ENCODE data around the gene URB1.
A peak's percentile ranks its signal among the peaks of the same experiment; 100 is the strongest.
"Not testable (repeated sequence)": the region's sequence is repeated elsewhere in the genome, so short reads cannot be mapped to it uniquely, and the experiment has no call there.

Gene URB1

GRCh38 chr21:32298148-32298559 lies 94.7 kb downstream of the URB1 start:
- DNase-seq (ENCODE audit: low read depth in 2 of 2), result no peak

- no peak for DNase-seq (ENCODE audit: low read depth in 2 of 2)
Measured at GRCh38 chr21:32297449-32297848, 95.4 kb downstream of the URB1 start.

GRCh38 chr21:32285476-32285875 lies 107.3 kb downstream of the URB1 start:
- no peak for DNase-seq (ENCODE audit: low read depth in 2 of 2)

GRCh38 chr21:32282992-32283391 lies 109.8 kb downstream of the URB1 start:
- no peak for DNase-seq (ENCODE audit: low read depth in 2 of 2)

- DNase-seq (ENCODE audit: low read depth in 2 of 2), result no peak
Measured at GRCh38 chr21:32281531-32281930, 111.3 kb downstream of the URB1 start.

GRCh38 chr21:32279377-32279680 lies 113.5 kb downstream of the URB1 start:
- no peak for DNase-seq (ENCODE audit: low read depth in 2 of 2)

GRCh38 chr21:32278518-32279376 lies 114.1 kb downstream of the URB1 start, which contains the start of gene MIS18A:
TSS of gene MIS18A (minus strand) at chr21:32279049. CDS start at chr21:32279014, 35 bp downstream.
- peak; percentile 98 for DNase-seq (ENCODE audit: low read depth in 2 of 2)

- DNase-seq (ENCODE audit: low read depth in 2 of 2), result no peak
Measured at GRCh38 chr21:32278103-32278502, 114.7 kb downstream of the URB1 start.

GRCh38 chr21:32276671-32277070 lies 116.1 kb downstream of the URB1 start:
- no peak for DNase-seq (ENCODE audit: low read depth in 2 of 2)

- DNase-seq (ENCODE audit: low read depth in 2 of 2), result no peak
Measured at GRCh38 chr21:32270748-32271147, 122.1 kb downstream of the URB1 start.

GRCh38 chr21:32265321-32265720 lies 127.5 kb downstream of the URB1 start:
- not testable (repeated sequence) for DNase-seq (ENCODE audit: low read depth in 2 of 2)

- no peak for DNase-seq (ENCODE audit: low read depth in 2 of 2)
Measured at GRCh38 chr21:32261929-32262328, 130.9 kb downstream of the URB1 start.
